ENCODE measurements around the gene USP11.
A peak's percentile ranks its signal among the peaks of the same experiment; 100 is the strongest.

Gene USP11

DNA sequence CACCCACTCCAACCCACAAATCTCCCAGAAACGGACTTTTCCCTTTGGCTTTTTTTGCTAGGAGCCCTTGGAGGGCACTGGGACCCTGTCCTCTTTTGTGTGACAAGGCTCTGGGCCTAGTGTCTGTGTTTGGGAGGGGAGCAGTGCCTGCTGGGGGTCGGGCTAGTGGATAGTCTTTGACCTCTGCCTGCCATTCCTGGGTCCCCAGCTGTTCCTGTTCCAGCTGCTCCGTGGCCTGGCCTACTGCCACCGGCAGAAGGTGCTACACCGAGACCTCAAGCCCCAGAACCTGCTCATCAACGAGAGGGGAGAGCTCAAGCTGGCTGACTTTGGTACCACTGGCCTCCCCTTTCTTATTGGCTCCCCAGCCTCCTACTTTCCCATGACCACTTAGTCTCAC lies 6.7 kb upstream of the USP11 start:
- ATAC-seq, result no peak

DNA sequence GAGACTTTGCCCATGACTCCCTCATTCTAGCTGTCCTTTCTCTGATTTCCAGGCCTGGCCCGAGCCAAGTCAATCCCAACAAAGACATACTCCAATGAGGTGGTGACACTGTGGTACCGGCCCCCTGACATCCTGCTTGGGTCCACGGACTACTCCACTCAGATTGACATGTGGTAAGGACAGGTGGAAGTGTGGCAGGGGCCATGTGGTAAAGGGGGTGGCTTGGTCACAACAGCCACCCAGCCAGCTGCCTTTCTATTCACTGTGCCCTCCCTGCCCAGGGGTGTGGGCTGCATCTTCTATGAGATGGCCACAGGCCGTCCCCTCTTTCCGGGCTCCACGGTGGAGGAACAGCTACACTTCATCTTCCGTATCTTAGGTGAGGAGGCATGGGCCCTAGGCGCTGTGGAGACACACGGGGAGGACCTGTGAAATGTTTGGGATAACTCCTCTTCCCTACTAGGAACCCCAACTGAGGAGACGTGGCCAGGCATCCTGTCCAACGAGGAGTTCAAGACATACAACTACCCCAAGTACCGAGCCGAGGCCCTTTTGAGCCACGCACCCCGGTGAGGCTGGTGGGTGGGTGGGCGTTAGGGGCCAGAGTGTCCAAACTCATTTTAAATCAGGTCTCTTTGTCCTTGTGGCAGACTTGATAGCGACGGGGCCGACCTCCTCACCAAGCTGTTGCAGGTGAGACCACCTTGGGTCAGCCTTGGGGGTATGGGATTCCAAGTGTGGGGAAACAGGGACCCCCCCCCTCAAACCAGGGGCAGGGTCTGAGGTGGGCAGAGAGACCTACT lies 6.1 kb upstream of the USP11 start:
- no peak for ATAC-seq

DNA sequence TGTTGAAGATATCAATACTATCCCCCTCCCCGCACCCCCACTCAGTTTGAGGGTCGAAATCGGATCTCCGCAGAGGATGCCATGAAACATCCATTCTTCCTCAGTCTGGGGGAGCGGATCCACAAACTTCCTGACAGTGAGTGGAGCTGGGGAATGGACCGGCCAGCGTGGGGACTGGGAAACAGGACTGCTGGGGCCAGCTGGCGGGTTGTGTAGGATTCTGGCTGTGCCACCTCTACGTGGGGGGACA lies 5.5 kb upstream of the USP11 start:
- no peak for ATAC-seq

DNA sequence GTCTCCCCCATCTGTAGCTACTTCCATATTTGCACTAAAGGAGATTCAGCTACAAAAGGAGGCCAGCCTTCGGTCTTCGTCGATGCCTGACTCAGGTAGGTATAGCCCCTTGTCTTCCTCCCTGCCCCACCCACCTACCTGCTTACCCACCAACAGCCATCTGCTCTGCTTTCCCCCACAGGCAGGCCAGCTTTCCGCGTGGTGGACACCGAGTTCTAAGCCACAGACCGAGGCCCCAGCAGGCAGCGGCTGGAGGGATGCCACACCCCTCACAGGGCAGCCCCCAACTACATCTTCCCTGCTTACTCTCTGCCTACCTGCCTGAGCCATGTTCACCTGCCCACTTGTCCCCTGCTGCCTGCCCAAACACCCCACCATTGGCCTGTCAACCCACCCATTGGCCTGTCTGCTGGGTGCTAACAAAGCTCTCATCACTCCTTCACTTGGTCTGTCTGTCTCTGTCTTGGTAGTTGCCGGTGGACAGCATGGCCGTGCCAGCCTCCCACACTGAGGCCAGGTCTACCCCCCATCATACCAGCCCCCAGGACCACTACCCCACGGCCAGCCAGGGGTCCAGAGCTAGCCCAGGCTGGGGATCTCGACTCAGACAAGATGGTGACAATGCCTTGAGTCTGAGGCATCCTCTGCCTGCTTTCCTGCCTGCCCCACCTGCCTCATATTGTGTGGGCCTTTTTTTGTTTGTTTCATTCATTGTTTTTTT lies 4.1 kb upstream of the USP11 start:
- no peak for ATAC-seq

DNA sequence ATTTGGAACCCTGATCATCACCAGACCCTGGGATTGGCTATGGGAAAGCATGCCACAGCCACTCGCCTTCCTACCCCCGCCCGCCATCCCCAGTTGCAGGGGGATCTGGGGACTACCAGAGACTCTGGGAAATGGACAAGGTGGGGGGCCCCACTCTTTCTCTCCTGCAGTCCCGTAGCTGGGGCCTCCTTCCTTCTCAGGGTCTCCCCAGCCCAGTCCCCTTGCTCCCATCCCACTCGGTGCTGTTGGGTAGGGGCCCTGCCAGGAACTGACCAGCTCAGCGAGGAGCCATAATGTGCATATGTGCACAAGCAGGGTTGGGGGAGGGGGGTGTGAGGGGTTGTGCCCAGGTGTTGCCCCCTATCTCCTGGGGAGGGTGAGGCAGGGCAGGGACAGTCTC lies 3.4 kb upstream of the USP11 start:
- ATAC-seq, result no peak

DNA sequence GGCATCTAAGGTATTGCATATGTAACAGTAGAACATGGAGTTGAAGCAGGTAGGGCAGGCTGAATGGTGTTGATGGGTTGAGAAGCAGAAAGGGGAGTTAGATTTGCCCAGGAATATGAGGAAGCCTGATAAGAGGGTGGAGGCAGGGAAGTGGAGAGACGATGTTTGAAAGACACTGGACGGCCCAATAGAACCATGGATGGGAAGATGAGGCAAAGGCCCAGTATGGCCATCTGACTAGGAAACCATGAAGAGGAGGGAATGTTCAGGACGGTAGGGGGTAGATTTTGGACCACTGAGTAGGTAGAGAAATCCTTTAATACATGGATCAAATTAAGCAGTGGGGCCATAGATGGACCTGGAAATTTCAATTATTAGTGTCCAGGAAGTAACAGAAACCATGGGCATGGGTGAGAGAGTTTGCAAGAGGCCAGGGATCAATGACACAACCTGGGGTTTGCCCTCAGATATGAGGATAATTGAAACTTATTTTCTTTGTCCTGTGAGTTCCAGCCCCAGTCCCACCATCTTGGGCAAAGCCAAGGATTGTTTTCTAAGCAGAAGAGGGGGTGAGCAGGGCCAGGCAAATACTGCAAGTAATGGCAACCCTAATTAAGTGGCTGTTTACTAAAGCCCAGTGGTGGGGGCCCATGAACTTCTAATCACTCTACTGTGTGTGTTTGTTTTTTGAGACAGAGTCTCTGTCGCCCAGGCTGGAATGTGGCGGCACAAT lies 2.5 kb upstream of the USP11 start:
- no peak for ATAC-seq

DNA sequence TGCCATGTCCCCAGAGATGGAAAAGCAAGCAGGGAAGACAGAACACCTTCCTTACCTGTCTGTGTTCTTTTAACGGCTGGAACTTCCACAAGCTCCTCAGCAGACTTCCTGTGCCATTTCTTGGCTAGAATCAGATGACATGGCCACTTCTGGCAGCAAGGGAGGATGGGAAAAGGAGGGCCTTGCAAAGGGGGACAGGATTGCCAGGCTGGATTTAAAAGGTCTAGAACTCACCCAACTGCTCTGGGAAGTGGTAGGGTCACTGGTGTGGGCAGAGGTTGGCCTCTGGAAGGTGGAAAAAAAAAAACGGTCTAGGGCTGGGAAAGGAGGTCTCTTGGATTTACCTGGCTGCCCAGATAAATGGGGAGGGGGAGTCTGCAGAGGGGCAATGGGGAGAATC lies 1.6 kb upstream of the USP11 start:
- ATAC-seq, result no peak

DNA sequence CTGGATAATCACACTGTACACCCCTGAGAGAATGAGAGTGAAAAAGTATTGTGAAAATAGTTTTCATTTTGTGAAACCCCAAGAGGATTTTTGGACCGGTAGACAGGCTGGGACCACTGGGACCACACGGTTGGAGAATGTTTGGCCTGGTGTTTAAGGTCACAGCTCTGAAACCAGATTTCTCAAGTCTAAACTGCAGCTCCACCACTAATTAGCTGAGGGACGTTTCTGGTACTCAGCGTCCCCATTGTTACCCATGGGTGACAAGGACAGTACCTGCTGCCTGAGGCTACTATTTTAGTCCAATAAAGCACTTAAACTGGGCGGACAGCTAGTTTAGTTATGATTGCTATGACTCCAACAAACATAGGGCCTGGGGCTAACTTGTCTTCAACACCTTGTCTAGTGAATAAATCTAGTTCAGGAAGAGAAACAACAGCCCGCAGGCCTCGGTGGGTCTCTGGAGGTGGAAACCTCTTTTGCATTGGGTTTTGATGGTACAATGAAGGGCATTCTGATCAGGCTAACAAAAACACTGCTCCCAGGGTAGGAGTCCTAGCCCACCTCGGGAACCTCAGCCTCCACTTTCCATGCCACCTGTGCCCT lies 509 bp upstream of the USP11 start:
- no peak for ATAC-seq

DNA sequence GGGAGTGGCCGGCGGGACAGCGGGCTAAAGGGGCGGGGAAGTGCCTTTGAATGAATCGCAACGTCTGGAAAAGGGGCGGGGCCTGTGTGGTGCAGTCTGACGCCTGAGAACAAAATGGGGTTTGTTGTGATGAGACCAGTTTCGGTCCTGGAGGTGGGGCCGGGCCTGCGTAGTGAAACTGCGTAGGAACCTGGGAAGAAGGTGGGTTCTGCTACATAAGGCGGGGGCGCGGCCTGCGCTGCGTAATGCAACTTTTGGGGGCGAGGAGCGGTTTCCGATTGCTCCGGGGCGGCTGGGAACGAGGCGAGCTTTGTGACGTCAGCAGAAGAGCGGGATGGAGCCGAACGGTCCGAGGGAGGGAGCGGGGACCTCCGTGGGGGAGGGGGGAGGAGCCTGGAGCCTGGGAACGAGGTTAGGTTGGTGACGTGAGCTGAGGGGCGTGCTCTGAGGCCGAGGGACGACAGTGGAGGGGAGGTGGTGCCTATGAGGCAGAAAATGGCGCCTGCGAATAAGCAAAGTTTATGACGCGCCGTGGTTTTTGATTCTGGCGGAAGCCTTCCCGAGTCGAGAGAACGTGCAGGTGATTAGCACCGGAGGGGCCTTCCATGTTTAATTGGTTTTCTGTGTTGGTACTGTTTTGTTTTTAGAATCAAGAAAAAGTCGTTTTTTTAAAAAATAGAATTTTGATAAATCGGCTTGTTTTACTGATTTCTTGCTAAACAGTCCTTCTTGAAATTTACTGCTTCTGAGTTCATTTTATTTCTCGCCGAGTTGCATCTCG lies 714 bp downstream of the USP11 start:
- ATAC-seq, result peak; percentile 92 to 93

DNA sequence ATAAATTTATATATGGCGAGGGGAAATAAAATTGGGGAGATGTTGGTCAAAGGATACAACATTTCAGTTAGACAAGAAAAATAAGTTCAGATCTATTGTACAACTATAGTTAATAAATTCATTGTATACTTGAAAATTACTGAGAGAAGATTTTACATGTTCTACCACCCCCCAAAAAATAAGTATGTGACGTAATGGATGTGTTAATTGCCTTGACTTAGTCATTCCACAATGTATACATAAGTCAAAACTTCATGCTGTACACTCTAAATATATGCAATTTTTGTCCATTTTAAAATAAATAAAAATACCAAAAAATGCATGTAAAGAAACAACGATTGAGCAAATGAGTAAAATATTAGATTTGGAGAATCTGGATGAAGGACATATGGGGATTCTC lies 1.8 kb downstream of the USP11 start:
- no peak for ATAC-seq

DNA sequence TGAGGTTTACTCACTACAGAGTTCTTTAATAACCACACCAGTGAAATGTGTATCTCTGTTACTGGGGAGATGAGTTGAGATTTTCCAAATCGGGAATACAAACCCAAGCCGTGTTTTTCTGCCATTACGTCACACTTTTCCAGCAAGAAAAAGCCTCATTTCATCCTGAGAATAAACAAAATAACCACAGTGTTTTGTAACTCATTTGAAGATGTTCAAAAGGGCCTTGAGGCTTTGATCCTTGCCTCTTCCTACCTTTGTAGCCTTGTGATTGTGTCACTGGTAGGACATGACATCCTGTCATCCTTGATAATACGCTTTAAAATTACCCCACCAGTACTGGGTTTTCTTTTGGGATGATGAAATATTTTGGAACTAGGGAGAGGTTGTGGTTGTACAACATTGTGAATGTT lies 2.9 kb downstream of the USP11 start:
- no peak for ATAC-seq

DNA sequence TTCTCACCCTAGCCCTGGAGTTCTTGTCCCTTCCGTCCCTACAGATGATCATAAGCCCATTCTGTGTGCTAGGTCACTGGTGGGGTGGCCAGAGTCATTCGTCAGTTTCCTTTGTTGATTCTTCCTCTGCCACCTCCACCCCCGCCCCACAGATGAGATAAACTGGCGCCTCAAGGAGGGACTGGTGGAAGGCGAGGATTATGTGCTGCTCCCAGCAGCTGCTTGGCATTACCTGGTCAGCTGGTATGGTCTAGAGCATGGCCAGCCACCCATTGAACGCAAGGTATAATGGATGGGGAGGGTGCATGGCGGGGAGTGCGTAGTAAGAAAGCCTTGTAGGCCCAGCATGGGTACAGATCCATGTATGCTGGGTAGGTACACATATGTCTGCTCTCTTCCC lies 6.4 kb downstream of the USP11 start:
- no peak for ATAC-seq

DNA sequence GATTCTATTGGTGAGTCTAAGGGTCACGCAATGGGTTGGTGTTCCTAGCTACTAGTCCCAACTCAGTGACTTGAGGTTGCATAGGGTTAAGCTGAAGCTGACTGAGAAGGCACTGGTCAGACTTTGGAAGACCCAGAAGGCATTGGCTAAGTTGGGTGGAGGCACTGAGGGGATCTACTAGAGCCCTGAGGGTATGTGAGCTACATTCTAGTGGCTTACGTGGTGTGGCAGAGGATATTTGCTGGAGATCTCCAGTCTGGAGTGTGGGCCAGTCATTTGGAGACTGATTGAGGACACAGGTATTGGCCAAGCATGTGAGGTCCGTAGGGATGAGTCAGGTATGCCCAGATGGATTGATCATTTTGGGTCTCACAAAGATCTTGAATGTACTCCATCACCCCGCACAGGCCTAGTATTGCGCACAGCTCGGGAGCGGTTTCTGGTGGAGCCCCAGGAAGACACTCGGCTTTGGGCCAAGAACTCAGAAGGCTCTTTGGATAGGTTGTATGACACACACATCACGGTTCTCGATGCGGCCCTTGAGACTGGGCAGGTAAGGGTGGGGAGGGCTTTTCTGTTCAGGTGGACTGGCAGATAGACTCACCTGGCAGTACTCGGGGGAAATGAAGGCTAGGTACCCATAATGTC lies 7.2 kb downstream of the USP11 start:
- ATAC-seq, result no peak

DNA sequence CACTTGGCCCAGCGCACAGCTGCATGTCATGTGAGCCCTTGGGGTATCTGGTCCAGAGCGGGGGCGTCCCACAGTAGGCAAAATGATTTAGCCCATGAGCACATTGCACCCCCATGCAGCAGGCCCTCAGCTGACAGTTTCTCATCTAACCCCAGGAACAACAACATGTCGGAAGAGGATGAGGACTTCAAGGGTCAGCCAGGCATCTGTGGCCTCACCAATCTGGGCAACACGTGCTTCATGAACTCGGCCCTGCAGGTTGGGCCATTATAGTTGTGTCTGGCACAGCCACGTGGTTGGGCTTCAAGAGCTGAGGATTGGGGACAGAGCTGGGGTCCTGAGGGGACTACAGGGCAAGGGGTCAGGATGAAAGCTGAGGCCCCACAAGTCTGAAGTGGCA lies 7.8 kb downstream of the USP11 start:
- no peak for ATAC-seq

DNA sequence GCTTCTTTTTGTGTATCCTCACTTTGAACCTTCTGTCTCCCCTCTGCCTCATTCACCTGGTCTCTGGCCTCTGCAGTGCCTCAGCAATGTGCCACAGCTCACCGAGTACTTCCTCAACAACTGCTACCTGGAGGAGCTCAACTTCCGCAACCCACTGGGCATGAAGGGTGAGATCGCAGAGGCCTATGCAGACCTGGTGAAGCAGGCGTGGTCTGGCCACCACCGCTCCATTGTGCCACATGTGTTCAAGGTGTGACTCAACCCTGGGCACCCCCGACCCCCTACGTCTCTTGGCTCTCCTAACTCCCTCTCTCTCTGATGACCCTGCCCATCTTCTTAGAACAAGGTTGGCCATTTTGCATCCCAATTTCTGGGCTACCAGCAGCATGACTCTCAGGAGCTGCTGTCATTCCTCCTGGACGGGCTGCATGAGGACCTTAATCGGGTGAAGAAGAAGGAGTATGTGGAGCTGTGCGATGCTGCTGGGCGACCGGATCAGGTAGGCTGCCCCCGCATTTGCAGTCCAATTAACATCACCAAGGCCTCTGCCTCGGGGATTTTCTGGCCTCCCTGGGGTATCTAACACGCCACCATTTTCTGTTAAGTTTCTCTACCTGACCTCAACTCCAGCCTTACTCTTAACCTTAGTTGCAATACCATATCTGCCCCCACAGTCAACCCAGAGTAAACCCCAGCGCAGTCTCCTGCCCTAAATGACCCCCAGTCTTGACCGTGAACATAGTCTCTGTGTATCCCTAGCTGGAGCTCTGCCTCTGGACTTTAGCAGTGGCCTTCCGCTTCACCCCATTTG lies 8.6 kb downstream of the USP11 start:
- no peak for ATAC-seq

DNA sequence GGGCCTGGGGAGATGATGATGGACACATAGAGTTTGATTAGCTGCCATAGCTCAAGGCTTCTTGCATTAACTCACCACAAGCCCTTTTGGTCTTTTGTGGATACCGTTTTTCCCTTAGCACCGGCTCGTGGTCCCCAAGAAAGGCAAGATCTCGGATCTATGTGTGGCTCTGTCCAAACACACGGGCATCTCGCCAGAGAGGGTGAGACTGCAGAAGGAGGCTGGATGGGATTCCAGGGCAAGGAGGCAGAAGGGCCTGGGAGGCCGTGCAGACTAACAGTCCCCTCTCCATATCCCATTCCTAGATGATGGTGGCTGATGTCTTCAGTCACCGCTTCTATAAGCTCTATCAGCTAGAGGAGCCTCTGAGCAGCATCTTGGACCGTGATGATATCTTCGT lies 9.5 kb downstream of the USP11 start:
- ATAC-seq, result no peak

DNA sequence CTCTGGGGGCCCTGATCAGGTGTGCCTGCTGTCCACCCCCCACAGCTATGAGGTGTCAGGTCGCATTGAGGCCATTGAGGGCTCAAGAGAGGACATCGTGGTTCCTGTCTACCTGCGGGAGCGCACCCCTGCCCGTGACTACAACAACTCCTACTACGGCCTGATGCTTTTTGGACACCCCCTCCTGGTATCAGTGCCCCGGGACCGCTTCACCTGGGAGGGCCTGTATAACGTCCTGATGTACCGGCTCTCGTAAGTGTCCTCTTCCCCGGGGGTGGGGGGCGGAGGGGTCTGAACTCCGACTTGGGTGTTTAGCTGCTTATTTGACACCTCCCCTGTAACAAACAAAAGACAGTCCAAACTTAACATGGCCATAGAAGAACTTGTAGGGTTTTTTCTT lies 10.5 kb downstream of the USP11 start:
- ATAC-seq, result no peak

DNA sequence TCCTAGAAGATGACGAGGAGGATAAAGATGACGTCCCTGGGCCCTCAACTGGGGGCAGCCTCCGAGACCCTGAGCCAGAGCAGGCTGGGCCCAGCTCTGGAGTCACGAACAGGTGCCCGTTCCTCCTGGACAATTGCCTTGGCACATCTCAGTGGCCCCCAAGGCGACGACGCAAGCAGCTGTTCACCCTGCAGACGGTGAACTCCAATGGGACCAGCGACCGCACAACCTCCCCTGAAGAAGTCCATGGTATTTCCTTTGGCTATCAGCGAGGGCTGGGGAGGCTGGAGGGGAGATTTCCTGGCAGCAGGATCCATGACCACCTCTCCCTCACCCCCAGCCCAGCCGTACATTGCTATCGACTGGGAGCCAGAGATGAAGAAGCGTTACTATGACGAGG lies 11.9 kb downstream of the USP11 start:
- ATAC-seq, result no peak

DNA sequence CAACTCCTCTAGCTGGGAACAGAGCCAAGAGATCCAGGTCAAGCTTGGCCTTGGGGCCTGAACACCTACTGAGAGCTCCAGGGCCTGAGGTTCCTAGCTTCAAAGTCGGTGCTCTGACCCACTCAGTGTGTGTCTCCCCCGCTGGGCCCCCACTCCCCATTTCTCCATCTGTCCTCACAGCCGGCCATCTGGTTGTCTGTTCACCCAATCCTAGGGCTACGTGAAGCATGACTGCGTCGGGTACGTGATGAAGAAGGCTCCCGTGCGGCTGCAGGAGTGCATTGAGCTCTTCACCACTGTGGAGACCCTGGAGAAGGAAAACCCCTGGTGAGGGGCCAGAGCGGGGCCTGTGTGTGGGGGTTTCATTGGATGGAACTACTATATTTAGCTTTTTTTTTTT lies 12.3 kb downstream of the USP11 start:
- no peak for ATAC-seq

DNA sequence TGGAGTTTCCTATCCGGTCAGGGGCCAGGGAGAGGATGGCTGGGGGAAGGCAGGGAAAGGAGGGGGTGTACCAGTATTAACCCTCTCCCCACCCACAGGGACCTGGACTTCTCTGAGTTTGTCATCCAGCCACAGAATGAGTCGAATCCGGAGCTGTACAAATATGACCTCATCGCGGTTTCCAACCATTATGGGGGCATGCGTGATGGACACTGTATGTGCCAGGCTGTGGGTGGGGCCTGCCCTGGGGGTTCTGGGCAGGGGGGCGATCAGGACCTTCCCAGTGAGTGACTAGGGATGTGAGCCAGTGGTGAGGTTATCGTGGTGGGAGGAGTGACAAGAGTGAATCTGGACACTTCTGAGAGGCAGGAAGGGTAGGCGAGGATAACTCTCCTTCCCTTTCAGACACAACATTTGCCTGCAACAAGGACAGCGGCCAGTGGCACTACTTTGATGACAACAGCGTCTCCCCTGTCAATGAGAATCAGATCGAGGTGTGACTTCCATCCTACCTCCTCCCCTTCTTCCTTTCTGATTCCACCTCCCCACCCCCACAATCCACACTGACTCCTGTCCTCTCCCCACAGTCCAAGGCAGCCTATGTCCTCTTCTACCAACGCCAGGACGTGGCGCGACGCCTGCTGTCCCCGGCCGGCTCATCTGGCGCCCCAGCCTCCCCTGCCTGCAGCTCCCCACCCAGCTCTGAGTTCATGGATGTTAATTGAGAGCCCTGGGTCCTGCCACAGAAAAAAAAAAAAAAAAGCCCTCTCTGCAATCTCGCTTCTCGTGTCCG lies 14.6 kb downstream of the USP11 start:
- peak; percentile 13 to 32 for ATAC-seq

DNA sequence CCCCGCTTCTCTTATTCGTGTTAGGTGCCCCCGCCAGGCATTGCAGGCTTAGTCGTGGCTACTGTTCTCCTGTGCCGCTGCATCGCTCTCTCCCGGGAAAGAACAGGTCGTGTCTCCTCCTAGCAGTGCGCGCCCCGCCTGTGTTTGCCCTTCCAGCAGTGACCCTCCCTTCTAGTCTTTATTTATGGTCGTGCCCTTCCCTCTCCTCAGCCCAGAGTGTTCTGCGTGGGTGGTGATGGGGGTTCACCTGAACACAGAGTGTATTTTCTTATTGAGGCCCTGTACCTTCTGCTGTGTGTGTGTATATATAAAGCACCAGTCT lies 15.2 kb downstream of the USP11 start:
- no peak for ATAC-seq

All from activated CD4-positive, CD25-positive, alpha-beta regulatory T cell treated with anti-CD3 and anti-CD28 coated beads, Interleukin-2, amount 50 U/mL, for 24 hours (primary cell).